BE2C (cell line): ENCODE measurements around the gene DCLK3.

ENCODE experiments used
- DNase-seq: peaks from one replicate; pipeline ENCODE4 v3.0.0-alpha.2; 2020
- H3K27me3 ChIP-seq: fragments of 250-450 bp; sonication (Bioruptor Pico); 2 replicates; pipeline ENCODE4 v1.5.1; 2020; ENCODE audit warnings: mild to moderate bottlenecking
- H3K36me3 ChIP-seq: fragments of 250-450 bp; sonication (Bioruptor Pico); 2 replicates; pipeline ENCODE4 v1.5.1; 2020; ENCODE audit warnings: mild to moderate bottlenecking
- H3K4me1 ChIP-seq: fragments of 250-450 bp; sonication (Bioruptor Pico); 2 replicates; pipeline ENCODE4 v1.5.1; 2020
- H3K4me3 ChIP-seq: 2 replicates; pipeline ENCODE4 v1.5.1; 2011; ENCODE audit warnings: low read depth, low read length
- H3K9me3 ChIP-seq: fragments of 250-450 bp; sonication (Bioruptor Pico); 2 replicates; pipeline ENCODE4 v1.5.1; 2020
- TF ChIP-seq, protein P1 (sequence below): IDR thresholded peaks from 2 replicates; pipeline ENCODE4 v1.5.1; 2012; ENCODE audit warnings: mild to moderate bottlenecking, low read depth, low read length

DCLK3 gene

DNA sequence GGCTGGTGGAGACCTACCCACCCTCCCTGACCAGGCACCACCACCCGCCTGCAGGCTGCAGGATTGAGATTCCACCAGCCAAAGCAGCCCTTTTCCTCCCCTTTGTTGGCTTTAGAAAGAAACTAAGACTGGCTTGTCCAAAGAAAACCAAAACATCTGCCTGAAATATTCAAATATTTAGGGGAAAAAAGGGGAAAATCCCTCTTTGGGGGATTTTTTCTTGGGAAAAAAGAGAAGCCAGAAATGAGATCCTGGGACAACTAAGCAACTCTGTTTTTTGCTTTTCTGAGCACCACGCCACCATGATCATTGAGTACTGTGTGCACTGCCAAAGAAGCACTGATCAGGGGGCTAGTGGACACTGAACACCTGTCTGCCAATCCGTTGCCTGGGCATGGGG is 2.6 kb downstream of the DCLK3 start:
- Histone ChIP-seq H3K9me3 (no peaks in the 10 kb centered on the region), H3K27me3 (no peaks in the 10 kb centered on the region; the same call in 1 of the 2 replicates), H3K4me1 (no peaks in the 10 kb centered on the region), H3K4me3 (no peak overlapping the region), H3K36me3 (no peaks in the 10 kb centered on the region)
- DNase-seq, result no peak
- TF ChIP-seq, protein P1, sequence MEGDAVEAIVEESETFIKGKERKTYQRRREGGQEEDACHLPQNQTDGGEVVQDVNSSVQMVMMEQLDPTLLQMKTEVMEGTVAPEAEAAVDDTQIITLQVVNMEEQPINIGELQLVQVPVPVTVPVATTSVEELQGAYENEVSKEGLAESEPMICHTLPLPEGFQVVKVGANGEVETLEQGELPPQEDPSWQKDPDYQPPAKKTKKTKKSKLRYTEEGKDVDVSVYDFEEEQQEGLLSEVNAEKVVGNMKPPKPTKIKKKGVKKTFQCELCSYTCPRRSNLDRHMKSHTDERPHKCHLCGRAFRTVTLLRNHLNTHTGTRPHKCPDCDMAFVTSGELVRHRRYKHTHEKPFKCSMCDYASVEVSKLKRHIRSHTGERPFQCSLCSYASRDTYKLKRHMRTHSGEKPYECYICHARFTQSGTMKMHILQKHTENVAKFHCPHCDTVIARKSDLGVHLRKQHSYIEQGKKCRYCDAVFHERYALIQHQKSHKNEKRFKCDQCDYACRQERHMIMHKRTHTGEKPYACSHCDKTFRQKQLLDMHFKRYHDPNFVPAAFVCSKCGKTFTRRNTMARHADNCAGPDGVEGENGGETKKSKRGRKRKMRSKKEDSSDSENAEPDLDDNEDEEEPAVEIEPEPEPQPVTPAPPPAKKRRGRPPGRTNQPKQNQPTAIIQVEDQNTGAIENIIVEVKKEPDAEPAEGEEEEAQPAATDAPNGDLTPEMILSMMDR, result no peak

DNA sequence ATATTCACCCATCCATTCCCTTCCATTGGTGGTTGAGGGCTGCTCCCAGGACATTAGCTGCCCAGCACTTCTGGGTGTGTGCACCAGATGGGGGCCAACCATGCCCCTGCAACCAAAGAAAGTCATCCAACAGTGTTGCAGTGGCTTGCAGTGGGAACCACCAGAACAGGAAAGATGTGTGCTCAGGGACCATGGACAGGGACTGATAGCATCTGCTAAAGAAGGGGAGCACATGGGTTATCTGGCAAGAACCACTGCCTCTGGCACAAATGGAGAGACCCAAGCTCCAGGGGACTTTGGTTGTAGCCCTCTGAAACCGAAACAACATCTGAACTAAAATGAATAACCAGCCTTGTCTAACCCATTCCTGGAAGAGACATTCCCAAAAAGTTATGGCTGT is 8.1 kb downstream of the DCLK3 start:
- TF ChIP-seq, protein P1, result no peak

DNA sequence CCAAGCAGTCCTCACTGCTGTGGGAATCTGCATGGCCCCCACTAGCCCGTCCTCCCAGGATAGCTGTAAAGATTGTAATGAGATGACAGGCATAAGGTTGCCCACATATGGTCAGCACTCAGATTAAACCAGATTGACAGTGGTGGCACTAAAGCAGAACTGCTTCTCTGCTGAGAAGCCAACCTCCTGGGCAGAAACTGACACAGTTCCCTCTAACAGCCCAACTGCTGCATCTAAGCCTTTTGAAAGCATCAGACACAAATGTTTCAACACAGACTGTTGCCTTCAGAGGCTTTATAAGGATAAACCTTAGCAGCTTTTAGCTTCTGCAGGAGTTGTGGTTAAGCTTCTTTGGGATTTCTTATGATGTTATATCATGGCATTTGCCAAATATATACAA is 13.0 kb downstream of the DCLK3 start:
- TF ChIP-seq, protein P1, result no peak
- Histone ChIP-seq H3K36me3 (no peaks in the 10 kb centered on the region), H3K4me3 (no peak overlapping the region), H3K9me3 (no peaks in the 10 kb centered on the region), H3K4me1 (peaks cover 4% of the 10 kb centered on the region; the same call in 1 of the 2 replicates), H3K27me3 (no peaks in the 10 kb centered on the region)
- no peak for DNase-seq

More for the DNA sequence above, 8.1 kb downstream of the DCLK3 start:
- Histone ChIP-seq H3K4me3 (no peak overlapping the region), H3K27me3 (no peaks in the 10 kb centered on the region), H3K36me3 (no peaks in the 10 kb centered on the region), H3K9me3 (no peaks in the 10 kb centered on the region), H3K4me1 (no peaks in the 10 kb centered on the region)
- no peak for DNase-seq

DNA sequence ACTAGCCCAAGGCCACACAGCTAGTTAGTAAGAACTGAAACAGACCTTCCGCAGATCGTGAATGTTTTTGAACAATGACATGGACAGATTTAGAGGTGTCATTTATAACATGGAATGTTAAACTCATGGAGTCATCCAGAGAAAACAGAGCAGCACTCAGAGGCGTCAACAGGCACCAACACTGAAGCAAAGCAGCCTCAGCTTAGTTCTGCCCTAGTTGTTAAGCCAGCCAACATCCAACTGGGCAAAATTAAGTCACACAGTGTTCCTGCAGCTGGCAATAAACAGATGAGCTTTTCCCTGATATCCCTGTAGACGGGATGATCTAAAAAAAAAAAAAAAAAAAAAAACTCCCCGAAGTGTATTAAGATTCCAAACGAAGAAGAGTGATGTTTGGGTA is 13.6 kb downstream of the DCLK3 start:
- DNase-seq, result no peak
- TF ChIP-seq, protein P1, result no peak
- Histone ChIP-seq H3K4me1 (peaks cover 6% of the 10 kb centered on the region; the same call in 1 of the 2 replicates), H3K9me3 (no peaks in the 10 kb centered on the region), H3K36me3 (no peaks in the 10 kb centered on the region), H3K27me3 (no peaks in the 10 kb centered on the region), H3K4me3 (no peak overlapping the region)

DNA sequence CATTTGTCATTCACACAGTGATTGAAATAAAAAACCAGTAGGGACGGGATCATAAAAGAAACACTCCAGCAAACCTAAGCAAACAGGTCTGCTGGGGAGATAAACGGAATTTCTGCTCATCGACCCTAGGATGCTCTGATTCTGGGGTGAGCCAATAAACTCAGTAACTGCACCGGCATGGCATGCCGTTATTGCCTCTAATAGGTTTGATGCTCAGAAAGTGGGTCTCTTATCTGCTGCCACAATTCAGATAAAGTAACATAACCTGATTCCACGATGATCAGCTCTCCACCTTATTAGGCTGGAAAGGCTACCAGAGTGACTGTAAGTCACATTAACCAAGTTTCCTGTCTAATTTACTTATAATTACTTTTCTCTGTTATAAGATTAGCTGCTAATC is 19.6 kb downstream of the DCLK3 start:
- H3K4me1 ChIP-seq, result peaks cover 10% of the 10 kb centered on the region; the same call in 1 of the 2 replicates
- no peaks in the 10 kb centered on the region for H3K27me3 ChIP-seq
- no peaks in the 10 kb centered on the region for H3K36me3 ChIP-seq
- TF ChIP-seq, protein P1, result no peak
- no peak for DNase-seq
- no peaks in the 10 kb centered on the region for H3K9me3 ChIP-seq
- H3K4me3 ChIP-seq, result no peak overlapping the region

DNA sequence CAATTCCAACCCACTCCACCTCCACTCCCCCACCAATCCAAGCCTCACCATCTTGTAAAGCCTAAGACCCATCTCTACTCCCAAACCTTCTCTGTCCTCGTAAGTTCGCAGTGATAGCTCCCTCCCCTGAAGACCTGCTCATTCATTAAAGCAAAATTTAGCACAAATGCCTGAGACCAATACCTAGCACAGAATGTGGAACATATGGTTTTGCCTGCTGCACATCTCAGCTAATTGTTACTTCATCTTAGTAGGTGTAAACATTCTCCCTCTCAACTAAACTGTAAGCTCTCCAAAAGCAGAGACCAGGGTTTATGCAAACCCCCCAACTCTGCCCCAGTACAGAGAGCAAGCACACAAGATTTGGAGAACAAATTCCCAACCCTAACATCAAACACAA is 20.5 kb downstream of the DCLK3 start:
- no peaks in the 10 kb centered on the region for H3K36me3 ChIP-seq
- no peaks in the 10 kb centered on the region for H3K9me3 ChIP-seq
- DNase-seq, result no peak
- H3K4me1 ChIP-seq, result peaks cover 10% of the 10 kb centered on the region; the same call in 1 of the 2 replicates
- no peaks in the 10 kb centered on the region for H3K27me3 ChIP-seq
- no peak overlapping the region for H3K4me3 ChIP-seq
- TF ChIP-seq, protein P1, result no peak
